ENCODE results near the gene TNIP1.

Gene TNIP1

DNA sequence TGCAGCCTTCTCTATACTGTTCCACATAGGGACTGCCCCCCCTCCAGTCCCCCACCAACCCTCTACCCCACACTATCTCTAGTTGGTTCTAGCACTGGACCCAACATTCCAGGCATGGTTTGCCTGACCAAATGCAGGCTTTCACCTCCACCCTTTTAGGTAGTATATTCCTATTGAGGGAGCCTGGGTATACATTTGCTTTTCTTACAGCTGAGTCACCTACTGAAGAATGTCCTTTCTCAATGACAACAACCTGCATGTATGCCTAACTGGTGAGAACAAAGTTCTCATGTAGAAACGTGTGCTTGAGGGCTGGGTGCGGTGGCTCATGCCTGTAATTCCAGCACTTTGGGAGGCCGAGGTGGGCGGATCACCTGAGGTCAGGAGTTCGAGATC, 8.2 kb downstream of the TNIP1 start:
- Histone ChIP-seq H3K4me3 (no peak overlapping the region), H3K27ac (peak overlapping the region in 9 of 21 experiments; percentile 0 to 70 (median 31))

DNA sequence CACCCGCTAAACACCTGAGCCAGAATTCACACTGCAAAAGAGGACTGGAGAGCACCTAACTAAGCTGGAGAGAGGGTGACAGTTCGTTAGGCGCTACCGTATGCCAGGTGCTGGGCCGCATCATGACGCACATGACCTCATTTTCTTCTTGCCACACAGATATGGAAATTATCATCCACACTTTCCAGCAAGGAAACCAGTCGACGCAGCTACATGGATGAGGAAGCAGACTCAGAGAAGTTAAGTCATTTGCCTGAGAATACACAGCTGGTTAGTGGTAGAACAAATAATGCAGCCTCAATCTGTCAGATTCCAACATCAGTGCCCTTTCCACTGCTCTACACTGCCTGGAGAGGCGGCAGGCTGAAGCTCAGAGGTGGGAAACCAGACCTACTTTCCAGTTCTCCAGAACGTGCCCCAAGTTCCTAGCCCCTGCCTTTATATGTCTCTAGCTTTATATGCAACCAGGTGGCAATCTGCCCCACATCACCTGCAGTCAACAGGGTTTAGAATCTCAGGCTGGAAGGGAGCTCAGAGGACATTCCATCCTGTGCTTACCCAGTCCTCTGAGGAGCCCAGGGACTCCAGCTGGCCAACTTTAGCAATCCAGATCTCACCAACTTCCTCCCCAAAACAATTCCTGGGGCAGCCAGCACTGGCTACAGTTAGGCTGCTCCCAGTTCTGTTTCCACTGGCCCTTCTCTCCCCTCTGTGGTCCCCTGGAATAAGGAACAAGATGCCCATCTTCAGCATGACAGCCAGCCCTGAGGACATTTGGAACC, 8.8 kb downstream of the TNIP1 start:
- H3K27ac ChIP-seq = peak overlapping the region in 11 of 21 experiments; percentile 0 to 70 (median 25)

DNA sequence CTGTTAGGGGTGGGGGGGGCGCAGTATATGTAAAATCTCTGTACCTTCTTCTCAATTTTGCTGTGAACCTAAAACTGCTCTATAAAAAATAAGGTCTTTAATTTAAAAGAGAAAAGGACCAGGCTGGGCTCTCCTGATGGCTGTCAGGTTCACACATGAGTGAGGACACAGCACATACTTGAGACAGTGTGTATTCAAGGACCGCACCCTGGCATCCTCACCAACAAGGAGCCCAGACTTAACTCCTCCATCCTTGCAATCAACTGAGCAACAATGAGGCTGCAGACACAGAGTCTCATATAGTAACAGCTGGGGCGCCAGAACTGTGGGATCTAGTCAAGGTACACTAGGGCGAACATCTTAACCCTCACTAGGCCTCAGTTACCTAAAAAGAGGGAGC, 9.8 kb downstream of the TNIP1 start:
- Histone ChIP-seq H3K27ac (peak overlapping the region in 1 of 21 experiments; percentile 14), H3K4me3 (no peak overlapping the region)

More for the DNA sequence above, 8.8 kb downstream of the TNIP1 start:
- no peak overlapping the region for H3K4me3 ChIP-seq

DNA sequence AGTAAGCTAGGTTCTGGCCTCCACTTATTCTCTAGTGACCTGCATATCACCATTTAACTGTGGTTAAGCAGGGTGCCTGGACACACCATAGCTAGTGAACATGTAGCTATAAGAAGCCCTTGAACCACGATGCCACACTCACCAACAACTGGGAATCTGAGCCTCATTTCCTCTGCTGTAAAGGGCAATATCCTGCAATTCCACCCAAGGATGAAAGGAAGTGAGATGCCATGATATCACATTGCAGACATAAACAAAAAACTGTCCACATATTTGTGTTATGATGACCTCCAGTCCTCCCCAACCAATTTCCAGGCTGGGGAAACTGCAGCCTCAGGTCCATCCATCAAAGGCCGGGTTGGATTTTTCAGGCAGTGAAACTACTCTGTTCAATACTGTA, 10.4 kb downstream of the TNIP1 start:
- Histone ChIP-seq H3K4me3 (no peak overlapping the region), H3K27ac (peak overlapping the region in 2 of 21 experiments; percentile 1 to 14)

DNA sequence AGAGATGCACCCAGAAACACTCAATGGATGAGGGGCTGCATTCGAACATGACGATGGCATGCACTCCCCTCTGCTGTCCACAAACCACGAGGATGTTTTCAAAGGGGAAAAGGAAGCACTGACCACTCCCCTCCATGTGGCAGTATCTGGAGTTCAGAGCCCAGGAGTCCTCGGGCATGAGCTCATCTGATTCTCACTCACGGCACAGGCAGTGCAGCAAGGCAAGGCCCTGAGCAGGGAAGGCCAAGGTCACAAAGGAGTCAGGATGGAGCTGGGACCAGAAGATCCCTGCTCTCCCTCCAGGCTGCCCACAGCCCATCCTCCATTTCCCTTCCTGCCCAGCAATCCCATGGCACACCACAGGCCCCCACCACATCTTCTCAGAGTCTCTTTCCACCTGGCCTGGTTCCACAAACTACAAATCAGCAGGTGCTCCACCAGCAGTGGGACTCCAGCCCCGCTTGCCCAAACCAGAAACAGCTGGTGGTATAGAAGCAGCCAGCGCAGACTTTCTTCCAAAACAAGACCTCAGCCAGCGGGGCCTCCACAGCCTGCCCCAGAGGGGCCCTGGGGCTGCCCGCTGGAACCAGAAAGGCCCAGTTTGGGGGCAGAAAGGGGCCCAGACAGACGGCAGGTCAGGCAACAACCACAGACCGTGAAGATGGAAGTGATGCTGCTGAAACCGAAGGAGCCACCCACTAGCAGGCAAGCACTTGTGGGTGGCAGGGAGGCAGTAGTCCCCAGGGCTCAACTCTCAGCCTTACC, 12.2 kb downstream of the TNIP1 start:
- no peak overlapping the region for H3K4me3 ChIP-seq

DNA sequence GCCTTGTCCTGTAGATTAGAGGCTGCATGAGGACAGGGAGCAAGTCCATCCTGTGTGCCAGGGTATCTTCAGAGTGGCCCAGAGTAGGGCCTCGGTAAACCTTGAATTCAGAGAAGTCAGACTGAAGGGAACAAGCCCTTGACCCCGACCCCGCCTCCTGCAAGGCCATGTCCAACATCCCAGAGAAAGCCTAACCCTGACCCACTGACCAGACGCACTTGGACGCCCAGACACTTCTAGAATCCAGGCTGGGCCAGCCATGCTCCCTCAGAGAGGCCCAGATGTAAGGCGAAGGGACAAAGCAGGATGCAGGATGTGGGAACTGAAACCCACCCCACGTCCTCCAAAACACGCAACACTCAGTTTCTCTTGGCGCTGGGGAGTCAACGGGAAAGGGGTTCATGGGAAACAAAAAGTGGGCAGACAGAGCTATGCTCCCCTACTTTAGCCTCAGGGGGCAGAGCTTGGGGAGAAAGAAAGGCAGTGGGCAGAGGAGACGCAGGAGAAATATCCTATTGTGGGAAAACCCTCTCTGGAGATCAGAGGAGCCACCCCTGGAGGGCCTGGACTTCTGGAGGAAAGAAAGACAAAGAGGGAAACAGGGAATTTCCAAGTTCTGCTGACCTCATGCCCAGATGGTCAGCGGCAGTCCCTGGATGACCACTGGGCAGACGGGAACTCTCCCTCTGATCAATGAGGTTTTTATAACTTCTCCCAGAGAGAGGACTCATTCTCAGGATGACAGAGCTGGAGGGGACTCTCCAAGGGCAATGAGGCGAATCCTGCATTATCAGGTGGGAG, 13.0 kb downstream of the TNIP1 start:
- H3K27ac ChIP-seq = peak overlapping the region in 18 of 21 experiments; percentile 18 to 78 (median 56)
- H3K4me3 ChIP-seq = no peak overlapping the region

More for the DNA sequence above, 12.2 kb downstream of the TNIP1 start:
- H3K27ac ChIP-seq = peak overlapping the region in 20 of 21 experiments; percentile 18 to 78 (median 55)

DNA sequence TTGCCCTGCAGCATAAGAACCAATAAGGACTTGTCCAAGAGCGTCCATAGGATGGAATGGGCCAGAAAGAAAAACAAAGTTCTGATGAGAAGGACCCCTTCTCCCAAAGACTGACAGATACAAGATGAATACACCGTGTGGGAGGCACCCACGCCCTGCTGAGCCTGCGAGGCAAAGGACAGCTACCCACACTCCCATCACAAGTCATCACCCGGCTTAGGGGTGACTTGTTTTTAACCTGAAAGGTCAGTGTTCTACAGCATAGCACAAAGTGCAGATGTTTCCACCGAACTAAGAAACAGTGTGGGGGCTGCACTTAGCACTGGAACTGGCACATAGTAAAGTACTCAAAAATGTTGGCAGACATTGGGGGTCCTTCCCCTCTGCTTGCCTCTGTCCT, 13.9 kb downstream of the TNIP1 start:
- no peak overlapping the region for H3K4me3 ChIP-seq
- peak overlapping the region in 5 of 21 experiments; percentile 50 to 78 (median 72) for H3K27ac ChIP-seq

DNA sequence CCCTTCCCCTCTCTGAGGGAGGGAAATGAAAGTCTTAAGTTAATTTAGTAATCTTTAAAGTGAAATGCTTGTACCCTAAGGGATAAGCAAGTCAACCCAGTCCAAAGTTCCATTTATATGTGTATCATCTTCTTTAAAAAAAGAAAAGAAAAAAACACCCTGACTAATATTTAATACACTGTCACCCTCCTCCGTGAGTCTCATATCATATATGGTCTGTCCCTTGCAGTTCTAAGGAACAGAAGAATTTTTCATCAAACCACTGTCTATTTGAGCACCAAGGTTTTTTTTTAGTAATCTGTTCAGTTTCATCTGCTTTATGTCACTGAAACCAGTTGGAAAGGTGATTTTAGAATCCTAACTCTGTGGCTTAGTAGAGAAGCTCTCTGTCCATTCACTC, 15.2 kb downstream of the TNIP1 start:
- H3K27ac ChIP-seq = no peak overlapping the region
- no peak overlapping the region for H3K4me3 ChIP-seq

DNA sequence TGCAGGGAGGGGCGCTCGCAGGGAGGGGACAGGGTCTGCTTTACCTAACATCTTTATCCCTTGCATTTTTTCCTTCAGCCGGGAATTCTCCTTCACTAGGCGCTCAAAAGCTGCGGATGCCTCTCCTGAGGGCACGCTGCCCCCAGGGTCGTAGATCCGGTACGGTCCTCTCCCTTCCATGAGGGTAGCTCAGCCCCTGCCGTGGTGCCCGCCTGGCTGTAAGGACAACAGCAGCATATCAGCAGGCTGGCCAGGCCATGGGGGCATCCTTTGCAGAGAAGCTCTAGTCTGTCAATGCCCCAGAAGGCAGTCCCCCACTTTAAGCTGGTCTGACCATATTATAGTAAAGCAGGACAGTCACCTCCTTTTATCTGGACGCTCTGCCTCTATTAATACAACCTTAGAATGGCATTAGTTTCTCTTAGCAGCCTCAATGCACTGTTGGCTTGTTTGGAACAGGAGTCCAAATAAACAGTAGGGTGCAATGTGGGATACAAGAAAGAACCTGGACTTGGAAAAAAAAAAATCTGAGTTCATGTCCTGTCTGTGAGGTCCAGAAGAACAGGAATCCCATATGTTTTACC, 15.8 kb downstream of the TNIP1 start:
- H3K27ac ChIP-seq = peak overlapping the region in 3 of 21 experiments; percentile 24 to 70 (median 40)

DNA sequence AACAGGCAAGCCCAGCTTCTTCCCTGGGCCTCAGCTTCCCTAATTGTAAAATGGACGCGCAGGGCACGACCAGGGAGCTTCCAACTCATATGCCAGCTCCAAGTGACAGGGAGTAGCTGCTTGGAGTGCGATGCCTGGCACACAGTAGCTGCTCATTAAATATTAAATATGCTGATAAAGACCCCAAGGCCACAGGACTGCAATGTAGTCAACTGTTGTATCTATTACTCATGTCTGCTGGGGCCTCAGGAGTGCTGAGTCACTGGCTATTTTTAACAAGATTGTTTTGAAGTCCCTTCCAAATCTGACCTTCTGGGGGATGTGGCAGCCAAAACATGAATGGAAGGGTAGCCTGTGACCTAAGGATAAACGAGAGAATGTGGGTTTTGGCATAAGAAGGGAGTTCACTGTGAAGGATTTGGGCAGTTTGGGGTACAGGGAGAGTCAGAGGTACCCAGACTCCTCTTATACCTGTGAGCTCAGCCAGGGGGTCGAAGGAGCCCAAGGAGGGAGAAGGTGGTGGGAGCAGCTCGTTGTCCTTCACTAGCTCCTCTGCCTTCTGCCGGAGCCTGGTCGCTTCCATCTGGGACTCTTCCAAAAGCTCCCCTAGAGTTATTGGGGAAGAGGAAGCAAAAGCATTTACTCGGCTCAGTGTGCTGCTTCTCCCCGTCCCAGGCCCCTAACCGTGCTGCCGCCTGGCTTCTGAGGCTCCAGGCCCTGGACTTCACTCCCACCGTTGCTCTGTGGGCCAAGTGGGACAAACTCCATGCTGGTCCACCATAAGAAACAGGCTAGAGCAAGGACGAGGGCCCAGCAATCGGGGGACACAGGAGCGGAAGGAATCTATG, 17.5 kb downstream of the TNIP1 start:
- Histone ChIP-seq H3K27ac (peak overlapping the region in 14 of 21 experiments; percentile 9 to 79 (median 54)), H3K4me3 (no peak overlapping the region)

More for the DNA sequence above, 15.8 kb downstream of the TNIP1 start:
- H3K4me3 ChIP-seq = no peak overlapping the region

DNA sequence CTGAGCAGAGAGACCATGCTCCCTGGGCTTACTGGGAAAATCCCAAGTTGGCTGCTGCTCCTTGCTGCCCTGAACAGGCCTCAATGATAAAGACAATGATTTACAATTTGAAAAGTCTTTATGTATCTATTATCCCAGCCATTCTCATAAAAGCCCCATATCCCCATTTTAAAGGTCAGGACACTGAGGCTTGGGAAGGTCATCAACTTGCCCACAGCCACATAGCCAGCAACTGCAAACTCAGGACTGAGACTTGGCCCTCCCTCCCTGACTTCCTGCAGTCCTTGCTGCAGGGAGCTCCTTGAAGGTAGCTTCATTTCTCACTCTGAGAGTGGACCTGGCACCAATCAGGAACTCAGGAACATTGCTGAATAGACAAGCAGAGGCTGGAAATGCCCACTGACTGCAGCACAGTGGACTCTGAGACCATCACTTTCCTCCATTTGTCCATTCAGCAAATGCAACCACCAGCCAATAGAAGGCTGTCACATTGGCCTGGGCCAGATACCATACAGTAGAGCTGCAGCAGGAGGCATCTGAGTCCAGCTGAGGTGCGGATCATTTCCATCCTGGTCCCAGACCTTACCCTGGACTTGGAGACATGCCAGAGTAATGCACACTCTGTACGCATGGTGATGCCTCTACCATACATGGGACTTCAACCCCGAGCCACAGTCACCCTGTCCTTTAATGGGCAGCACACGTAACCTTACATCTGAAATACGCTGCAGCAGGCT, 18.3 kb downstream of the TNIP1 start:
- peak overlapping the region in 8 of 21 experiments; percentile 3 to 73 (median 44) for H3K27ac ChIP-seq
- H3K4me3 ChIP-seq = no peak overlapping the region

DNA sequence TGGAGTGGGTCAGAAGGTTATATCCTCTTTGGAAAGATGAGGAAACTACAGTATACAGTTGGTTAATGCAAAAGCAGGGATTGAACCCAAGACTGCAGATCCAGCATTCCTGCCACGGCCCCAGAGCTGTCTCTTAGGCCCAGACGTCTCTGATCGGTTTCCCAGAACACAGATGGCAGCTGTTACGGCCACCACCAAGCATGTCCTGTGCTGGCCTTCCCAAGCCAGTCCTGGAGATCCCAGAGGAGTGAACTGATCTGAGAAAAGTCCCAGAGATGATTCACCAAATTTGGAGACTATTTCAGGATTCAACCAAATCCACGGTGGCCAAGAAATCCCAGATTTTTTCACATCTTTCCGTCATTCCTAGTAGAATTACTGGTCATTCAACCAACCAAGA, 20.1 kb downstream of the TNIP1 start:
- peak overlapping the region in 14 of 21 experiments; percentile 1 to 72 (median 58) for H3K27ac ChIP-seq

DNA sequence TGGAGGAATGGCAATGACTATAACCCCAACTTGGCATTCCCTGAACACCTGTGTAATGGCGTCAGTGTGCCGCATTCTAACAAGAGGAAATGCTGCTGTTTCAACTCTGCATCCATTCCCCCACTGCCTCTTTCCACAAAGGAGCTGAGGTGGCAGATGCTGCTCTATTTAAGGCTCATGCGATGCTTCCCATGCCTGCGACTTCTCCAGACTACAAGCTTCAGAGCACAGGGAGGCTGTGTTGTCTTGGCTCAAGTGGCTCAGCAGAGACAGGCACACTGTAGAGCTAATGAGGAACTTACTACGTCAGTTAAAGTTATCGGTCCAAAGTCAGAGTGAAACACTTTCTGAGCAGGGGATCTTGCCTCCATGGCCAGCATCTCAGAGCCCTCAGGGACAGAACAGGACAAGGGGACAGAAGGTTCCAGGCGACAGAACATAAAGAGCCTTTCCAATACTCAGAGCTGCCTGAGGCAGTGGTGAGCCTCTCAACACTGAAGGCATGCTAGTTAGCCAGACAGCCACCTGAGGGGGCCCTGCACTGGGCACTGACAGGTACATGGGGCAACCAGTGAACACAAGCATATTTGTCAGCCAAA, 21.8 kb downstream of the TNIP1 start:
- Histone ChIP-seq H3K4me3 (no peak overlapping the region), H3K27ac (peak overlapping the region in 6 of 21 experiments; percentile 2 to 72 (median 42))

More for the DNA sequence above, 20.1 kb downstream of the TNIP1 start:
- H3K4me3 ChIP-seq = no peak overlapping the region

DNA sequence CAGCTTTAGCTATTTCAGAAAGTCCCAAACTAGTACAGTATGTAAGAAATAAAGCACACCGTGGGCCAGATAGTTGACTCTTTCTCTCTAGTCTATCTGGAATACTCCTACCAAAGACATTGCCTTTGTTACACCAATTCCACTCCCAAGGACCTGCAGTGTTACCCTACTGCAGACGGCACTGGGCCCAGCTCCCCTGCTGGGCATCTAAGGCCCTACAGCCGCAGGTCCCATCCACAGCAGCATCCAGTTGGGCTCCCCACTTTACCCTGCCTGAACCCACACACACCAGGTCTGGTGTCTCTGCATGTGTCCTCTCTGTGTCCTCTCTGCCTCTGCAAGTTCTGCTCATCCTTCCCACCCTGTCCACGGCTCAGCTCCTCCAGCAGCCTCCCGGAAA, 22.5 kb downstream of the TNIP1 start:
- H3K4me3 ChIP-seq = no peak overlapping the region
- no peak overlapping the region for H3K27ac ChIP-seq

DNA sequence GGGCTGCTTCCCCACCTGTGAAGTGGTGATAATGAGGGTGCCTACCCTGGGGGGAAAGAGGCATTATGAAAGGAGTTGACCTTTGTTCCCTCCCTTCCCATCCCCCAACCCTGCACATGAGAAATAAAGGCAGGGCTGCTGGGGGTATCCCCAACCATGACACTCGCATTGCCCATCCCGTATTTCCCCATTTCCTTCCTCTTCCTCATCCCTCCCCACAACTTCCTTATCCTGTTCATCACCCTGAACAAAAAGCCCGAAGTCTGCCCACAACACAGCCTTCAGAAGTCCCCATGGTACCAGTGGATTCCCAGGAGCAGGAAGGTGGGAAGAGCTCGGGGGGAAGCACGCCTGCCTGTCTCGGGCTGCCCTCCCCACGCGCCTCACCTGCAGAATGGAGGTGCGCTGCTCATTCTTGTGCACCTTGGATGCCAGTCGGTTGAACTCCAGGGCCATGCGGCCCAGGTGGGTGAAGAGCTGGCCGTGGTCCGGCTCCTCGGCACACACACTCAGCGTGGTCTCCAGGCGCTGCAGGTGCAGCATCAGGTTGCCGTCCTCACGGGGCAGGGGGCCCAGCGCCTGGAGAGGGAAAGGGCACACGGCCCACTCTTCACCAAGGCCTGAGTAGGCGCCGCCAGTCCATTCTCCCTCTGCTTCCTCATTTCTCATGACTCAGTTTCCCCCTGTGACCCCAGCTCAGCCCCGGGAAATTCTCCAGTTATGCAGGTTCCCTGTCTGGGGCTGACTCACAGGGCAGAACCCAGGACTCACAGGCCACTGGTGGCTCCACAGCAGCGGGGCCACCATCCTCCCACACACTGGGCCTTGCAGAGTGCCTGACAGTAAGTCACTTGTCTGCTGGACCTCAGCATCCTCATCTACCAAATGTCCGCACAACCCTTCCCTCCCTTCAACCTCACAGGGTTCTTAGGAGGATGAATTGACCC, 24.2 kb downstream of the TNIP1 start:
- Histone ChIP-seq H3K27ac (peak overlapping the region in 1 of 21 experiments; percentile 1), H3K4me3 (no peak overlapping the region)

DNA sequence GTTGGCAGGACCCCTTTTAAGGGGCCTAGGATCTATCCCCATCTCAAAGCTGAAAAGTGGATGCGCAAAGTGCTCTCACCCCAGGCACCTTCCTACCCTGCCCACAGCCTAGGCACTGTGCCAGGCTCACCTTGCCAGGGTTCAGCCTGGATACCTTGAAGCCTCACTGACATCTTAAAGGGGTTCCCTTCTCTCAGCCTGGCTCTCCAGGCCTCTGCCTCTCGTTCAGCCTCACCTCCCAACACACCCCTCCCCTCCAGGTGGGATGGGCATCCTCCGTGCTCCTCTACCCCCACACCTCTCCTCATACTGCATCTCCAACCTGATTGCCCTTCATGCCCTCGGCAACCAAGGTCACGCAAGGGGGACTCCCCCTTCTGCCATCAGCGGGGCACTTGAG, 25.5 kb downstream of the TNIP1 start:
- Histone ChIP-seq H3K27ac (no peak overlapping the region), H3K4me3 (no peak overlapping the region)
